Smooth muscle cell (in vitro differentiated cells): ENCODE data around the gene PAX5. TPM values are rescaled to one million over a fixed set of nuclear protein-coding genes. Genes with fewer than 3 reads are reported as not detected.
"Not testable (repeated sequence)": the region's sequence is repeated elsewhere in the genome, so short reads cannot be mapped to it uniquely, and the experiment has no call there.

Experiments
- DNase-seq: peaks from one replicate; lab custom pipeline; 2025; ENCODE audit not compliant: unreplicated experiment; lab: John Stamatoyannopoulos, UW
- H2AFZ ChIP-seq: fragments of 200-600 bp; sonication (generic); 2 replicates; pipeline ENCODE4 v1.6.0; 2016; ENCODE audit warnings: antibody characterized with exemption, low read depth, mild to moderate bottlenecking
- H3F3A ChIP-seq: fragments of 200-600 bp; sonication (generic); 2 replicates; pipeline ENCODE4 v1.6.0; 2017; ENCODE audit warnings: antibody characterized with exemption, low read depth
- H3K27ac ChIP-seq: fragments of 200-600 bp; sonication (generic); 2 replicates; pipeline ENCODE4 v1.5.1; 2016; ENCODE audit warnings: low read depth, mild to moderate bottlenecking
- H3K27me3 ChIP-seq: fragments of 200-600 bp; sonication (generic); 2 replicates; pipeline ENCODE4 v1.6.1; 2016; ENCODE audit warnings: low read depth, mild to moderate bottlenecking
- H3K36me3 ChIP-seq: fragments of 200-600 bp; sonication (generic); 2 replicates; pipeline ENCODE4 v1.5.1; 2016; ENCODE audit warnings: low read depth
- H3K4me1 ChIP-seq: fragments of 200-600 bp; sonication (generic); 2 replicates; pipeline ENCODE4 v1.5.1; 2016; ENCODE audit warnings: low read depth
- H3K4me2 ChIP-seq: fragments of 200-600 bp; sonication (generic); 2 replicates; pipeline ENCODE4 v1.6.0; 2016; ENCODE audit warnings: mild to moderate bottlenecking
- H3K4me3 ChIP-seq: fragments of 200-600 bp; sonication (generic); 2 replicates; pipeline ENCODE4 v1.5.1; 2016; ENCODE audit warnings: mild to moderate bottlenecking
- H3K79me2 ChIP-seq: fragments of 200-600 bp; sonication (generic); 2 replicates; pipeline ENCODE4 v1.6.0; 2016; ENCODE audit warnings: low read depth, mild to moderate bottlenecking
- H3K9ac ChIP-seq: fragments of 200-600 bp; sonication (generic); 2 replicates; pipeline ENCODE4 v1.6.0; 2016; ENCODE audit warnings: low read depth
- H3K9me3 ChIP-seq: fragments of 200-600 bp; sonication (generic); replicated peaks from 2 replicates; pipeline ENCODE4 v1.5.1; 2016; ENCODE audit warnings: low read depth
- H4K20me1 ChIP-seq: fragments of 200-600 bp; sonication (generic); 2 replicates; pipeline ENCODE4 v1.6.0; 2016; ENCODE audit warnings: low read depth
- CTCF ChIP-seq: fragments of 200-600 bp; sonication (generic); IDR thresholded peaks from 2 replicates; pipeline ENCODE4 v1.5.1; 2017; ENCODE audit warnings: borderline replicate concordance, mild to moderate bottlenecking, antibody characterized with exemption; ENCODE audit not compliant: insufficient read depth, poor library complexity, severe bottlenecking
- WGBS: methylation state at CpG from one replicate; pipeline ENCODE4 v1.1.7; 2016; ENCODE audit warnings: low lambda C conversion rate; 5-methylcytosine and 5-hydroxymethylcytosine counted together
- polyA plus RNA-seq: library from polyadenylated mRNA; unstranded; fragments of >200 nt; fragmentation: Nextera tagmentation; extraction: Ambion mirVana; gene quantifications from 2 replicates; pipeline ENCODE4 v1.2.1, GENCODE V29; 2016
- total RNA-seq: library from RNA; depleted of rRNA; stranded (reverse); fragments of >200 nt; gene quantifications from 2 replicates; pipeline ENCODE4 v1.2.3, GENCODE V29; 2014

PAX5 gene
- total RNA-seq: under 0.01 and 0.09 TPM in 2 replicates
- not detected in 2 replicates for polyA plus RNA-seq

GRCh38 chr9:37033682-37034304 lies at the start of gene PAX5:
Gene PAX5 (minus strand): TSS chr9:37034268. CDS start chr9:37034031, 237 bp downstream.
- no peak for DNase-seq
- no peak for TF ChIP-seq CTCF
- Histone ChIP-seq H3K9ac (no peak within 1 kb of the TSS), H3K79me2 (no peaks in the 10 kb centered on the region), H3K4me3 (peak within 1 kb of the TSS; percentile 45), H3K9me3 (no peaks in the 10 kb centered on the region), H3K4me1 (peaks cover 54% of the 10 kb centered on the region), H2AFZ (no peak within 1 kb of the TSS), H3K4me2 (peak within 1 kb of the TSS; percentile 89), H4K20me1 (peaks cover 7% of the 10 kb centered on the region), H3K27ac (no peak within 1 kb of the TSS), H3F3A (no peaks in the 10 kb centered on the region), H3K36me3 (no peaks in the 10 kb centered on the region), H3K27me3 (peaks cover 100% of the 10 kb centered on the region)
- 31% methylated on average over 22 of the region's 27 CpGs for WGBS

GRCh38 chr9:37083654-37084053 lies 49.6 kb upstream of the PAX5 start:
- H3K79me2 ChIP-seq: peaks cover 48% of the 10 kb centered on the region
- H3K36me3 ChIP-seq: peaks cover 10% of the 10 kb centered on the region
- TF ChIP-seq CTCF: no peak
- H3K27me3 ChIP-seq: no peaks in the 10 kb centered on the region
- no peaks in the 10 kb centered on the region for H3F3A ChIP-seq
- no peak for DNase-seq
- H3K4me3 ChIP-seq: no peak overlapping the region
- no peak overlapping the region for H2AFZ ChIP-seq
- H3K9me3 ChIP-seq: no peaks in the 10 kb centered on the region
- peaks cover 72% of the 10 kb centered on the region for H4K20me1 ChIP-seq
- peaks cover 4% of the 10 kb centered on the region for H3K4me1 ChIP-seq
- H3K4me2 ChIP-seq: no peak overlapping the region
- no peak overlapping the region for H3K27ac ChIP-seq
- no peak overlapping the region for H3K9ac ChIP-seq

GRCh38 chr9:37082214-37082765 lies 48.2 kb upstream of the PAX5 start:
- H2AFZ ChIP-seq: no peak overlapping the region
- no peak for DNase-seq
- no peaks in the 10 kb centered on the region for H3K9me3 ChIP-seq
- peak overlapping the region; percentile 88 for H3K4me2 ChIP-seq
- no peaks in the 10 kb centered on the region for H3K27me3 ChIP-seq
- peaks cover 48% of the 10 kb centered on the region for H3K79me2 ChIP-seq
- 52% methylated on average over 4 of the region's 4 CpGs for WGBS
- H4K20me1 ChIP-seq: peaks cover 63% of the 10 kb centered on the region
- peaks cover 10% of the 10 kb centered on the region for H3K36me3 ChIP-seq
- no peak for TF ChIP-seq CTCF
- H3K9ac ChIP-seq: no peak overlapping the region
- peaks cover 4% of the 10 kb centered on the region for H3K4me1 ChIP-seq
- H3F3A ChIP-seq: no peaks in the 10 kb centered on the region
- H3K4me3 ChIP-seq: no peak overlapping the region
- H3K27ac ChIP-seq: no peak overlapping the region

GRCh38 chr9:37081507-37081906 lies 47.4 kb upstream of the PAX5 start:
- peaks cover 48% of the 10 kb centered on the region for H3K79me2 ChIP-seq
- peak overlapping the region; percentile 87 for H3K4me3 ChIP-seq
- DNase-seq: not testable (repeated sequence)

GRCh38 chr9:37080165-37080628 lies 46.1 kb upstream of the PAX5 start:
- Histone ChIP-seq H3K4me3 (peak overlapping the region; percentile 87), H3K4me2 (peak overlapping the region; percentile 88), H2AFZ (peak overlapping the region; percentile 96), H3K79me2 (peaks cover 48% of the 10 kb centered on the region), H3K9ac (peak overlapping the region; percentile 87), H4K20me1 (peaks cover 42% of the 10 kb centered on the region), H3K27ac (peak overlapping the region; percentile 47)
- not testable (repeated sequence) for H3K27me3 ChIP-seq, H3K36me3 ChIP-seq, H3K4me1 ChIP-seq, H3K9me3 ChIP-seq, H3F3A ChIP-seq
- DNase-seq: peak; percentile 34
- WGBS: under 1% methylated on average over 32 of the region's 32 CpGs

More at GRCh38 chr9:37081507-37081906, 47.4 kb upstream of the PAX5 start:
- not testable (repeated sequence) for H2AFZ ChIP-seq, H3K27ac ChIP-seq, H3K36me3 ChIP-seq, H3F3A ChIP-seq, H3K4me1 ChIP-seq, H3K9me3 ChIP-seq, H3K27me3 ChIP-seq, H3K9ac ChIP-seq
- WGBS: 97% methylated on average over 20 of the region's 20 CpGs
- peaks cover 55% of the 10 kb centered on the region for H4K20me1 ChIP-seq
- H3K4me2 ChIP-seq: peak overlapping the region; percentile 88
